ENCODE results near the gene UBE2D1. TPM values are rescaled to one million over a fixed set of nuclear protein-coding genes. Genes with fewer than 3 reads are reported as not detected.

The UBE2D1 gene
- total and polyA plus RNA-seq, 2 donors (not counting 3 experiments of a cell fraction or from before 2014, with no cell fraction given): 13.5 to 14.5 TPM

- dilution Hi-C loops (cut with MboI; ENCODE audit: extremely low pct_ligation_motif_present, low sequenced_read_pairs) (no loop called here), intact Hi-C loops (cut with micrococcal nuclease) (no loop called here)
- H3K27ac ChIP-seq (ENCODE audit: insufficient read depth, low read depth, low read length): no peak overlapping the region
- CTCF ChIA-PET: interaction anchor here (2.9 kb wide), 1 partner anchor 10 kb away, joined by 12 read pairs; the partner anchor contains the start of gene TFAM
- POLR2A ChIA-PET: no interaction called here
- H3K9ac ChIP-seq (replicated peaks; ENCODE audit: extremely low read depth, insufficient read depth, low read length): no peak overlapping the region
- H3K27me3 ChIP-seq (ENCODE audit: control insufficient read depth in 2 of 2, insufficient read depth in 2 of 2, low read length in 2 of 2): no peaks in the 10 kb centered on the region
- H3K36me3 ChIP-seq (ENCODE audit: control insufficient read depth in 2 of 2, extremely low read depth in 1 of 2, insufficient read depth in 2 of 2, low read length in 2 of 2): peaks cover 2 to 9% of the 10 kb centered on the region in 2 experiments
- H3K9me3 ChIP-seq (replicated peaks; ENCODE audit: control insufficient read depth, insufficient read depth, low read length): no peaks in the 10 kb centered on the region
- H4K20me1 ChIP-seq (replicated peaks; ENCODE audit: control insufficient read depth, extremely low read depth, insufficient read depth, low read length): no peaks in the 10 kb centered on the region
- H2AFZ ChIP-seq (ENCODE audit: low read depth, low read length): no peak overlapping the region
- H3K4me1 ChIP-seq (ENCODE audit: control insufficient read depth, extremely low read depth, insufficient read depth, low read length): no peaks in the 10 kb centered on the region
- H3K9me1 ChIP-seq (replicated peaks; ENCODE audit: control insufficient read depth, extremely low read depth, insufficient read depth, low read length): no peaks in the 10 kb centered on the region
- H3K79me2 ChIP-seq (ENCODE audit: control insufficient read depth, insufficient read depth, low read length): peaks cover 7% of the 10 kb centered on the region
- no peak for FAIRE-seq
- no TSS peak for BruUV-seq (replicated peaks)
- H3K4me2 ChIP-seq (ENCODE audit: insufficient read depth, low read length): no peak overlapping the region
- TF ChIP-seq JUN (IDR thresholded peaks at IDR 0.05; ENCODE audit: borderline replicate concordance, insufficient read depth, insufficient read length, low read depth): no peak
- no peak for DNase-seq (ENCODE audit: low read depth, low spot score)
- no peak overlapping the region for H3K4me3 ChIP-seq (replicated peaks in 1 of 3; ENCODE audit: insufficient read depth in 1 of 3, low read depth in 1 of 3, low read length in 3 of 3)
These were observed 61.3 kb downstream of the UBE2D1 start for GRCh38 chr10:58396057-58396456.

- DNase-seq (ENCODE audit: low read depth, low spot score): no peak
- intact Hi-C loops (cut with micrococcal nuclease) (no loop called here), dilution Hi-C loops (cut with MboI; ENCODE audit: extremely low pct_ligation_motif_present, low sequenced_read_pairs) (no loop called here)
- no peak overlapping the region for H3K4me2 ChIP-seq (ENCODE audit: insufficient read depth, low read length)
- H3K79me2 ChIP-seq (ENCODE audit: control insufficient read depth, insufficient read depth, low read length): no peaks in the 10 kb centered on the region
- H2AFZ ChIP-seq (ENCODE audit: low read depth, low read length): no peak overlapping the region
- peaks cover 0 to 9% of the 10 kb centered on the region in 2 experiments for H3K36me3 ChIP-seq (ENCODE audit: control insufficient read depth in 2 of 2, extremely low read depth in 1 of 2, insufficient read depth in 2 of 2, low read length in 2 of 2)
- no peak for TF ChIP-seq POLR2A (IDR thresholded peaks at IDR 0.05; ENCODE audit: low read depth, low read length)
- TF ChIP-seq GATA2 (IDR thresholded peaks at IDR 0.05; ENCODE audit: insufficient read depth, insufficient read length, low read depth, low read length): no peak
- no peak for TF ChIP-seq POLR2AphosphoS5 (IDR thresholded peaks at IDR 0.05; ENCODE audit: insufficient read depth, low read depth, low read length)
- no peak for TF ChIP-seq FOS (IDR thresholded peaks at IDR 0.05; ENCODE audit: borderline replicate concordance, insufficient read depth, low read length)
- no peak for TF ChIP-seq CTCF (IDR thresholded peaks at IDR 0.05; ENCODE audit: extremely low read depth in 1 of 2, insufficient read depth in 1 of 2, low read depth in 1 of 2, low read length in 2 of 2)
- no peak for TF ChIP-seq MYC (IDR thresholded peaks at IDR 0.05; ENCODE audit: low read depth, low read length)
- TF ChIP-seq EZH2 (IDR thresholded peaks at IDR 0.05; ENCODE audit: borderline replicate concordance, low read depth, low read length, severe bottlenecking): no peak
- no peak for TF ChIP-seq JUN (IDR thresholded peaks at IDR 0.05; ENCODE audit: borderline replicate concordance, insufficient read depth, insufficient read length, low read depth)
- no peak for TF ChIP-seq MAX (IDR thresholded peaks at IDR 0.05; ENCODE audit: insufficient read depth, insufficient read length)
- H3K9me3 ChIP-seq (replicated peaks; ENCODE audit: control insufficient read depth, insufficient read depth, low read length): no peaks in the 10 kb centered on the region
- POLR2A ChIA-PET: no interaction called here
- H4K20me1 ChIP-seq (replicated peaks; ENCODE audit: control insufficient read depth, extremely low read depth, insufficient read depth, low read length): no peaks in the 10 kb centered on the region
- no peaks in the 10 kb centered on the region for H3K4me1 ChIP-seq (ENCODE audit: control insufficient read depth, extremely low read depth, insufficient read depth, low read length)
- H3K4me3 ChIP-seq (replicated peaks in 1 of 3; ENCODE audit: insufficient read depth in 1 of 3, low read depth in 1 of 3, low read length in 3 of 3): no peak overlapping the region
- H3K9me1 ChIP-seq (replicated peaks; ENCODE audit: control insufficient read depth, extremely low read depth, insufficient read depth, low read length): no peaks in the 10 kb centered on the region
- H3K27ac ChIP-seq (ENCODE audit: insufficient read depth, low read depth, low read length): no peak overlapping the region
- BruUV-seq (replicated peaks): no TSS peak
- H3K9ac ChIP-seq (replicated peaks; ENCODE audit: extremely low read depth, insufficient read depth, low read length): no peak overlapping the region
- no peak for FAIRE-seq
- H3K27me3 ChIP-seq (ENCODE audit: control insufficient read depth in 2 of 2, insufficient read depth in 2 of 2, low read length in 2 of 2): no peaks in the 10 kb centered on the region
- CTCF ChIA-PET: interaction anchor here (2.1 kb wide), 1 partner anchor 11 kb away, joined by 5 read pairs; the partner anchor contains the start of gene TFAM
These were observed 63.0 kb downstream of the UBE2D1 start for GRCh38 chr10:58397830-58398229.
